Ascending aorta (tissue), 2 donors: ENCODE measurements around the gene TRAP1. TPM values are rescaled to one million over a fixed set of nuclear protein-coding genes. Genes with fewer than 3 reads are reported as not detected.

Experiments
- DNase-seq, 2 donors: peaks; one replicate each; pipeline ENCODE4 v3.0.0-alpha.2; 2019; ENCODE audit warnings: low spot score in 2 of 2
- H3K27ac ChIP-seq, 2 donors: fragments of 200-600 bp; sonication (generic); one replicate each; pipeline ENCODE4 v1.5.1; 2016 to 2017; ENCODE audit warnings: mild to moderate bottlenecking in 1 of 2
- H3K27me3 ChIP-seq: fragments of 200-600 bp; sonication (generic); one replicate; pipeline ENCODE4 v1.5.1; 2017
- H3K36me3 ChIP-seq, 2 donors: fragments of 200-600 bp; sonication (generic); one replicate each; pipeline ENCODE4 v1.5.1; 2016
- H3K4me1 ChIP-seq, 2 donors: fragments of 200-600 bp; sonication (generic); one replicate each; pipeline ENCODE4 v1.5.1; 2016 to 2017; ENCODE audit warnings: mild to moderate bottlenecking in 1 of 2
- H3K4me3 ChIP-seq, 2 donors: fragments of 200-600 bp; sonication (generic); one replicate each; pipeline ENCODE4 v1.5.1; 2016 to 2017; ENCODE audit warnings: mild to moderate bottlenecking in 1 of 2
- H3K9me3 ChIP-seq, 2 donors: fragments of 200-600 bp; sonication (generic); one replicate each; pipeline ENCODE4 v1.5.1; 2016
- CTCF ChIP-seq, 3 experiments: fragments of 200-600 bp in 2 of 3; fragments of 450-650 bp in 1 of 3; sonication (generic) in 2 of 3; IDR thresholded peaks; one replicate each; pipeline ENCODE4 v1.5.1; 2016 to 2019; ENCODE audit warnings: antibody characterized with exemption in 3 of 3, mild to moderate bottlenecking in 1 of 3, moderate library complexity in 1 of 3
- intact Hi-C: fragments of 100-400 bp; cut with DNase I; formaldehyde crosslinking; loops from one replicate; pipeline ENCODE4 v1.15.1; 2023
- total RNA-seq: library from RNA; depleted of rRNA; stranded (reverse); fragments of >200 nt; gene quantifications from one replicate; pipeline ENCODE4 v1.1.0, GENCODE V29; 2016

TRAP1 gene
- total RNA-seq, 1 donor from 2014 or later, result 169 TPM

- intact Hi-C loops, result no loop called here
Measured at GRCh38 chr16:3625911-3626732, 91.2 kb downstream of the TRAP1 start.

GRCh38 chr16:3625331-3625730 lies 92.0 kb downstream of the TRAP1 start:
- TF ChIP-seq CTCF (IDR thresholded peaks at IDR 0.05), result no peak
- Histone ChIP-seq H3K27ac (no peak overlapping the region), H3K36me3 (no peaks in the 10 kb centered on the region), H3K27me3 (no peaks in the 10 kb centered on the region), H3K4me1 (no peaks in the 10 kb centered on the region), H3K4me3 (no peak overlapping the region), H3K9me3 (no peaks in the 10 kb centered on the region)
- DNase-seq, result peak in 1 of 2 donors; percentile 31
- intact Hi-C loops, result no loop called here

More at GRCh38 chr16:3625911-3626732, 91.2 kb downstream of the TRAP1 start:
- Histone ChIP-seq H3K4me3 (no peak overlapping the region), H3K36me3 (no peaks in the 10 kb centered on the region), H3K4me1 (no peaks in the 10 kb centered on the region), H3K9me3 (no peaks in the 10 kb centered on the region), H3K27ac (no peak overlapping the region), H3K27me3 (no peaks in the 10 kb centered on the region)
- no peak for TF ChIP-seq CTCF (IDR thresholded peaks at IDR 0.05)
- DNase-seq, result no peak

- H3K27me3 ChIP-seq, result no peaks in the 10 kb centered on the region
- no peak for TF ChIP-seq CTCF (IDR thresholded peaks at IDR 0.05)
- no peaks in the 10 kb centered on the region for H3K4me1 ChIP-seq
- H3K9me3 ChIP-seq, result no peaks in the 10 kb centered on the region
- no peak overlapping the region for H3K4me3 ChIP-seq
- no peak overlapping the region for H3K27ac ChIP-seq
- H3K36me3 ChIP-seq, result no peaks in the 10 kb centered on the region
- no peak for DNase-seq
- intact Hi-C loops, result no loop called here
Measured at GRCh38 chr16:3623642-3624041, 93.7 kb downstream of the TRAP1 start.

GRCh38 chr16:3618769-3619141 lies 98.6 kb downstream of the TRAP1 start:
- Histone ChIP-seq H3K4me1 (no peaks in the 10 kb centered on the region), H3K9me3 (no peaks in the 10 kb centered on the region), H3K27ac (no peak overlapping the region), H3K36me3 (no peaks in the 10 kb centered on the region), H3K4me3 (no peak overlapping the region), H3K27me3 (no peaks in the 10 kb centered on the region)
- intact Hi-C loops, result loop anchor here (10.0 kb wide), 1 partner anchor 796 kb away; the partner anchor contains the start of gene CORO7
- TF ChIP-seq CTCF (IDR thresholded peaks at IDR 0.05), result no peak
- DNase-seq, result no peak

- no peak for TF ChIP-seq CTCF (IDR thresholded peaks at IDR 0.05)
- no peaks in the 10 kb centered on the region for H3K27me3 ChIP-seq
- no peaks in the 10 kb centered on the region for H3K9me3 ChIP-seq
- no peak overlapping the region for H3K27ac ChIP-seq
- peak in 1 of 2 donors; percentile 53 for DNase-seq
- peak overlapping the region; percentile 61 to 76 for H3K4me3 ChIP-seq
- H3K36me3 ChIP-seq, result no peaks in the 10 kb centered on the region
- intact Hi-C loops, result loop anchor here (10.0 kb wide), 1 partner anchor 802 kb away; the partner anchor contains the start of gene CORO7
- H3K4me1 ChIP-seq, result peaks cover 0 to 11% of the 10 kb centered on the region in 2 donors
Measured at GRCh38 chr16:3612510-3613466, 104.5 kb downstream of the TRAP1 start.
